ENCODE results near the gene RUVBL2. TPM values are rescaled to one million over a fixed set of nuclear protein-coding genes. Genes with fewer than 3 reads are reported as not detected.

Gene RUVBL2
- total and polyA plus RNA-seq, 2 of the 4 experiments (the other 2 are of a cell fraction), result 196 to 391 TPM

DNA sequence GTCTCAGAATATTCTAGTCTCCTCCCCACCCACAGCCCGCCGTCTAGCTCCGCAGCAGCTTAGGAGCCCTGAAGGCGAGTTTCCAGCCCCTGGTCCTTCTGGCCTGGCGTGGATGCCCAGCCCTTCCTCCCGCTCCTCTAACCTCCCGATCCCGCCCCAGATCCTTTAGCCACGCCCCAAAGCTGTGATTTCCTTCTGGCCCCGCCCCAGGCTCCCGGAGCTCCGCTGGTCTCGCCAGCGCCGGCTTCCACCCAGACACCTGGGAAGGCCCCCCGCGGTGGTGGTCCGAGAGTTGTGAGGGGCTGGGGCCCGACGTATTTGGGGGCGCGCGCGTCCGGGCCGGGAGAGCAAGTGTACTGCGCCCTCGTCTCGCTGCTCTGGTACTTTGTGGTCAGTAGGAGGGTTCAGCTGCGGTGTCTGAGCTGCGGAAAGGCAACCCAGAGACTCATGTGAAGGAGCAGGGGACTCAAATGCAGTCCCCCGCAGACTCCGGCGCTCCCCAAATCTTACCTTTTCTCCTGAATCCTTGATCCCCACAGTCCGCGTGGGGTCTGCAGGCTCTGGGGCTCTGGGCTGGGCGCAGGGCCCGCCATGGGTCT is 64.0 kb downstream of the RUVBL2 start, which contains the start of gene CGB7:
Gene CGB7 (minus strand): TSS at position 114 of the 599 bp plus-strand sequence. CDS start 2,374 bp downstream, outside the sequence.
- peak within 1 kb of the TSS; percentile 84 for H3K4me2 ChIP-seq (ENCODE audit: low read depth, low read length)
- BruUV-seq (replicated peaks), result no TSS peak
- no peak within 1 kb of the TSS for H3K18ac ChIP-seq (ENCODE audit: low read depth, low read length)
- H3K27ac ChIP-seq (ENCODE audit: insufficient read depth, low read length), result no peak within 1 kb of the TSS; the same call in 1 of the 2 replicates
- H2BK5ac ChIP-seq (ENCODE audit: low read depth, low read length, poor library complexity, severe bottlenecking), result no peak within 1 kb of the TSS
- peak within 1 kb of the TSS; percentile 68 for H3K14ac ChIP-seq (replicated peaks; ENCODE audit: low read depth, low read length)
- intact Hi-C loops (cut with micrococcal nuclease) (loop anchor here (5.0 kb wide), 1 partner anchor 65 kb away; the partner anchor contains the start of genes GYS1 and RUVBL2), dilution Hi-C loops (cut with HindIII; ENCODE audit: low sequenced_read_pairs, unreplicated experiment) (no loop called here), in situ Hi-C loops (cut with MboI; ENCODE audit: low sequenced_read_pairs) (no loop called here)
- H4K5ac ChIP-seq (ENCODE audit: low read depth, low read length), result peak within 1 kb of the TSS; percentile 17; the same call in 1 of the 2 replicates
- peak within 1 kb of the TSS; percentile 60 for H2AK9ac ChIP-seq (replicated peaks; ENCODE audit: low read depth, low read length, poor library complexity)
- ATAC-seq (ENCODE audit: low read depth) (peak; percentile 76), DNase-seq (peak; percentile 35)
- H2BK20ac ChIP-seq (ENCODE audit: low read depth, low read length), result 0 out of 2 replicates have a peak within 1 kb of the TSS, but pooled peaks have one; percentile 10
- H3K4ac ChIP-seq (ENCODE audit: low read depth, low read length), result peak within 1 kb of the TSS; percentile 16; the same call in 1 of the 2 replicates
- peak within 1 kb of the TSS; percentile 39; the same call in 1 of the 2 replicates for H3K9ac ChIP-seq (ENCODE audit: low read depth, low read length)
- ChIA-PET POLR2A (ENCODE audit: unreplicated experiment) (no interaction called here), CTCF (interaction anchor here (0.6 to 0.8 kb wide), 4 partner anchors 17 to 141 kb away, joined by 3 read pairs; no protein-coding TSS in a partner anchor)
- 0 out of 2 replicates have a peak within 1 kb of the TSS, but pooled peaks have one; percentile 34 for H2BK120ac ChIP-seq (ENCODE audit: low read depth, low read length)
- peak within 1 kb of the TSS; percentile 89 for H3K23ac ChIP-seq (ENCODE audit: low read depth, low read length)
- peak within 1 kb of the TSS; percentile 61 for H3K4me3 ChIP-seq (ENCODE audit: insufficient read depth, low read depth, low read length)
- TF ChIP-seq NFE2L2 (IDR thresholded peaks at IDR 0.05; ENCODE audit: low read depth, low read length) (no peak), CTCF (conservative IDR thresholded peaks at IDR 0.05; ENCODE audit: low read depth, low read length) (no peak)
- H2BK15ac ChIP-seq (ENCODE audit: low read depth, low read length), result no peak within 1 kb of the TSS
- no peak within 1 kb of the TSS for H3K56ac ChIP-seq (ENCODE audit: extremely low read depth, insufficient read depth, low read length)
- H3K4me1 ChIP-seq (ENCODE audit: control insufficient read depth, insufficient read depth, low read length), result peaks cover 2% of the 10 kb centered on the region; the same call in 1 of the 2 replicates
- peak within 1 kb of the TSS; percentile 95 for H2AFZ ChIP-seq (replicated peaks; ENCODE audit: low read length, poor library complexity)
- H3K9me1 ChIP-seq (ENCODE audit: insufficient read depth, low read length), result no peaks in the 10 kb centered on the region
- H3K27me3 ChIP-seq (ENCODE audit: control insufficient read depth, insufficient read depth, low read length), result peaks cover 6% of the 10 kb centered on the region; the same call in 1 of the 2 replicates
- H3K36me3 ChIP-seq (ENCODE audit: control insufficient read depth, insufficient read depth, low read length), result no peaks in the 10 kb centered on the region
- peak within 1 kb of the TSS in 1 of 2 experiments; percentile 60; a peak in 2 of 4 replicates for H4K8ac ChIP-seq (ENCODE audit: low read depth in 2 of 2, low read length in 2 of 2)
- H2AK5ac ChIP-seq (ENCODE audit: low read depth, low read length), result peak within 1 kb of the TSS; percentile 39
- peaks cover 0 to 5% of the 10 kb centered on the region in 2 experiments; a peak in 3 of 4 replicates for H3K79me1 ChIP-seq (ENCODE audit: low read depth in 1 of 2, low read length in 2 of 2)
- 14% methylated on average over 7 of the region's 38 CpGs; no CpG with 5 or more reads in 1 of the 2 experiments for WGBS, 2 experiments (ENCODE audit: extremely low coverage in 2 of 2, insufficient read length in 1 of 2)
- H4K91ac ChIP-seq (ENCODE audit: insufficient read depth, low read depth, low read length), result peak within 1 kb of the TSS; percentile 62; the same call in 1 of the 2 replicates
- no peaks in the 10 kb centered on the region for H4K20me1 ChIP-seq (ENCODE audit: insufficient read depth, low read length)
- no peaks in the 10 kb centered on the region for H3K9me3 ChIP-seq (ENCODE audit: control insufficient read depth, insufficient read depth, low read length)

All from IMR-90 (cell line).